Measurements from ENCODE around the gene CHN2. TPM values are rescaled to one million over a fixed set of nuclear protein-coding genes. Genes with fewer than 3 reads are reported as not detected.

CHN2 gene
- total RNA-seq, 1 experiment from 2014 or later = not detected

GRCh38 chr7:29340696-29341095 lies 146.1 kb downstream of the CHN2 start:
- H3K36me3 ChIP-seq (ENCODE audit: low read depth) = no peaks in the 10 kb centered on the region
- no TSS peak for BruUV-seq (replicated peaks)
- no peak overlapping the region for H3K4me3 ChIP-seq
- ChIA-PET CTCF (no interaction called here), POLR2A (ENCODE audit: unreplicated experiment) (interaction anchor here (0.6 kb wide), 1 partner anchor 531 kb away, joined by 3 read pairs; no protein-coding TSS in a partner anchor)
- H3F3A ChIP-seq (ENCODE audit: insufficient read depth, low read depth) = no peaks in the 10 kb centered on the region; the same call in 1 of the 2 replicates
- H3K4me2 ChIP-seq = no peak overlapping the region
- no peak for DNase-seq
- H3K9me3 ChIP-seq (ENCODE audit: insufficient read depth, low read depth) = no peaks in the 10 kb centered on the region
- H4K20me1 ChIP-seq (ENCODE audit: insufficient read depth) = no peaks in the 10 kb centered on the region
- H3K27me3 ChIP-seq (ENCODE audit: insufficient read depth, low read depth) = 0 out of 2 replicates have a peak, but pooled peaks cover 10% of the 10 kb centered on the region
- no peak overlapping the region for H2AFZ ChIP-seq
- no peaks in the 10 kb centered on the region for H3K79me2 ChIP-seq (ENCODE audit: low read depth)
- no peaks in the 10 kb centered on the region for H3K9me2 ChIP-seq (ENCODE audit: insufficient read depth)
- TF ChIP-seq EZH2 (IDR thresholded peaks at IDR 0.05; ENCODE audit: low read depth) (no peak), CTCF (conservative IDR thresholded peaks at IDR 0.05) (no peak)
- peaks cover 13% of the 10 kb centered on the region for H3K4me1 ChIP-seq (replicated peaks; ENCODE audit: insufficient read depth)
- intact Hi-C loops (cut with micrococcal nuclease; ENCODE audit: unreplicated experiment) = no loop called here
- no peak overlapping the region for H3K27ac ChIP-seq

- Histone ChIP-seq H3K27me3 (ENCODE audit: insufficient read depth, low read depth) (0 out of 2 replicates have a peak, but pooled peaks cover 10% of the 10 kb centered on the region), H3K36me3 (ENCODE audit: low read depth) (no peaks in the 10 kb centered on the region), H3K9me3 (ENCODE audit: insufficient read depth, low read depth) (no peaks in the 10 kb centered on the region), H3K4me2 (no peak overlapping the region), H3K4me3 (no peak overlapping the region), H3K27ac (no peak overlapping the region), H3K4me1 (replicated peaks; ENCODE audit: insufficient read depth) (peaks cover 17% of the 10 kb centered on the region), H3K79me2 (ENCODE audit: low read depth) (no peaks in the 10 kb centered on the region), H3K9me2 (ENCODE audit: insufficient read depth) (no peaks in the 10 kb centered on the region), H2AFZ (no peak overlapping the region), H4K20me1 (ENCODE audit: insufficient read depth) (no peaks in the 10 kb centered on the region), H3F3A (ENCODE audit: insufficient read depth, low read depth) (no peaks in the 10 kb centered on the region; the same call in 1 of the 2 replicates)
- CTCF ChIA-PET = no interaction called here
- BruUV-seq (replicated peaks) = no TSS peak
- no peak for DNase-seq
- POLR2A ChIA-PET (ENCODE audit: unreplicated experiment) = interaction anchor here (0.6 kb wide), 1 partner anchor 531 kb away, joined by 3 read pairs; no protein-coding TSS in a partner anchor
- intact Hi-C loops (cut with micrococcal nuclease; ENCODE audit: unreplicated experiment) = no loop called here
- TF ChIP-seq CTCF (conservative IDR thresholded peaks at IDR 0.05) = no peak
- TF ChIP-seq EZH2 (IDR thresholded peaks at IDR 0.05; ENCODE audit: low read depth) = no peak
These were observed 146.6 kb downstream of the CHN2 start for GRCh38 chr7:29341156-29341555.

GRCh38 chr7:29342761-29343160 lies 148.2 kb downstream of the CHN2 start:
- H3K36me3 ChIP-seq (ENCODE audit: low read depth) = no peaks in the 10 kb centered on the region
- POLR2A ChIA-PET (ENCODE audit: unreplicated experiment) = no interaction called here
- H3K4me3 ChIP-seq = no peak overlapping the region
- H3K4me1 ChIP-seq (replicated peaks; ENCODE audit: insufficient read depth) = peaks cover 27% of the 10 kb centered on the region
- 0 out of 2 replicates have a peak, but pooled peaks cover 10% of the 10 kb centered on the region for H3K27me3 ChIP-seq (ENCODE audit: insufficient read depth, low read depth)
- no peaks in the 10 kb centered on the region; the same call in 1 of the 2 replicates for H3F3A ChIP-seq (ENCODE audit: insufficient read depth, low read depth)
- H3K9me3 ChIP-seq (ENCODE audit: insufficient read depth, low read depth) = no peaks in the 10 kb centered on the region
- no peaks in the 10 kb centered on the region for H3K9me2 ChIP-seq (ENCODE audit: insufficient read depth)
- intact Hi-C loops (cut with micrococcal nuclease; ENCODE audit: unreplicated experiment) = no loop called here
- no peak overlapping the region for H3K27ac ChIP-seq
- H3K79me2 ChIP-seq (ENCODE audit: low read depth) = no peaks in the 10 kb centered on the region
- no TSS peak for BruUV-seq (replicated peaks)
- no peak overlapping the region for H3K4me2 ChIP-seq
- no peak for TF ChIP-seq CTCF (conservative IDR thresholded peaks at IDR 0.05)
- no peaks in the 10 kb centered on the region for H4K20me1 ChIP-seq (ENCODE audit: insufficient read depth)
- peak in 1 of 2 experiments; percentile 78 for DNase-seq
- H2AFZ ChIP-seq = no peak overlapping the region
- CTCF ChIA-PET = no interaction called here

Measured in PC-9 (cell line).